Kidney epithelial cell (primary cell): Measurements from ENCODE around the gene SERPINB3. TPM values are rescaled to one million over a fixed set of nuclear protein-coding genes. Genes with fewer than 3 reads are reported as not detected.
"Not testable (repeated sequence)": the region's sequence is repeated elsewhere in the genome, so short reads cannot be mapped to it uniquely, and the experiment has no call there.

Experiments used
- DNase-seq: peaks from one replicate; pipeline ENCODE4 v3.0.0-alpha.2; 2010; ENCODE audit warnings: low read depth
- H3K27me3 ChIP-seq: 2 replicates; pipeline ENCODE4 v1.6.0; 2011; ENCODE audit warnings: low read length; ENCODE audit not compliant: control insufficient read depth, insufficient read depth
- H3K36me3 ChIP-seq: 2 replicates; pipeline ENCODE4 v1.5.1; 2011; ENCODE audit warnings: low read length; ENCODE audit not compliant: control insufficient read depth, insufficient read depth
- H3K4me3 ChIP-seq: 2 replicates; pipeline ENCODE4 v1.5.1; 2011; ENCODE audit warnings: low read depth, mild to moderate bottlenecking, control low read depth, low read length
- CTCF ChIP-seq: IDR thresholded peaks from 2 replicates; pipeline ENCODE4 v1.5.1; 2011; ENCODE audit warnings: mild to moderate bottlenecking, moderate library complexity, low read length, control low read depth, inconsistent platforms; ENCODE audit not compliant: insufficient read depth, poor library complexity, severe bottlenecking
- total RNA-seq: library from RNA; depleted of rRNA; stranded (reverse); fragments of >200 nt; gene quantifications from 2 replicates; pipeline ENCODE4 v1.2.3, GENCODE V29; 2015

Gene SERPINB3
- total RNA-seq, 1 donor from 2014 or later, result not detected

DNA sequence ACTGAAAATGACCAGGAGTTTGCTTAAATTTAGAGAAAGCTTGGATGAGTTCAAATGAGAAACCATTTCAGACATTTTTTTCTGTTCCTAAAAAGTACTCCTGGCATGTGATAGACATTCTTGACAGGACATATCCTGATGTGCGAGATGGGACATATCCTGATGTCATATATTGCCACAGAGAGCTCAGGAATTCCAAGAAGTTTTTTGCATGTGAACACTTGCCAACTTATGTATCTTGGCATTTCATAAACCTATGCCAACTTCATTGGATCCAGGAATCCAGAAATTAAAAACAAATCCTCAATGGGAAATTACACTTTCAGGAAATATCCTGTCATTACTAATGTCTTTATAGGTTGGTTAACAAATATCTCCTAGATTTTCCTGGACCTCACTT is 2.9 kb upstream of the SERPINB3 start:
- Histone ChIP-seq H3K27me3 (no peaks in the 10 kb centered on the region), H3K36me3 (no peaks in the 10 kb centered on the region), H3K4me3 (no peak overlapping the region)
- DNase-seq, result no peak
- TF ChIP-seq CTCF, result no peak

- H3K27me3 ChIP-seq, DNase-seq, H3K36me3 ChIP-seq, H3K4me3 ChIP-seq: not testable (repeated sequence)
Measured at GRCh38 chr18:63658920-63659319, 2.8 kb downstream of the SERPINB3 start.

DNA sequence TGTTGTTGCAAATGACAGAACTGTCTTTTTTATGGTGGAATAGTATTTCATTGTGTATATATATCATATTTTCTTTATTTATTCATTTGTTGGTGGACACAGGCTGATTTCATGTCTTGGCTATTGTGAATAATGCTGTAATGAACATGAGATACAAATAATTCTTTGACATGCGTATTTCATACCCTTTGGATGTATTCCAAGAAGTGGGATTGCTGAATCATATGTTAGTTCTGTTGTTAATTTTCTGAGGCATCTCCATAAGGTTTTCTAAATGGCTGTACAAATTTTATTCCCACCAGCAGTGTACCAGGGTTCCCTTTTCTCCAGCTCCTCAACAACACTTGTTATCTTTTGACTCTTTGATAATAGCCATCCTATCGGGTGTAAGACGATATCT is 11.4 kb downstream of the SERPINB3 start:
- not testable (repeated sequence) for H3K27me3 ChIP-seq, H3K36me3 ChIP-seq, DNase-seq, H3K4me3 ChIP-seq

DNA sequence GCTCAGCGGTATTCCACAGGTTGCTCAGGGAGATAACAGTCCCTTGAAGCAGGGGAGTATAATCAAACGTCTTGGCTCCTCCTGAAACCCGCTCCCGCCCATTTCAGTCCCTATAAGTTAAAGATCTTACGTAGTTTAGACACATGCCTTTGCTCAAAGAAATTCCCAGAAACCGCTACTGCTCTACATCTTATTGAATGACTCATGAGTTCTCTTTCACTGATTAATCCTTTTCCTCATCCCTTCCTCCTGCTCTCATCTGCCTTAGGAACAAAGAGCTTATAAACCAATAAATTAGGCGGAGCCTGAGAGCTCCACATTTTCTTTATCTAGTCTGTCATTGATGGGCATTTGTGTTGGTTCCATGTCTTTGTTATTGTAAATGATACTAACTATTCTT is 13.5 kb downstream of the SERPINB3 start:
- H3K4me3 ChIP-seq, result no peak overlapping the region
- no peak for TF ChIP-seq CTCF
- DNase-seq, result no peak
- no peaks in the 10 kb centered on the region for H3K36me3 ChIP-seq
- no peaks in the 10 kb centered on the region for H3K27me3 ChIP-seq

- no peaks in the 10 kb centered on the region for H3K36me3 ChIP-seq
- no peak for DNase-seq
- H3K27me3 ChIP-seq, result no peaks in the 10 kb centered on the region
Measured at GRCh38 chr18:63646936-63647335, 14.8 kb downstream of the SERPINB3 start.

GRCh38 chr18:63644694-63645093 is 17.0 kb downstream of the SERPINB3 start:
- not testable (repeated sequence) for H3K27me3 ChIP-seq, H3K36me3 ChIP-seq, H3K4me3 ChIP-seq, DNase-seq

More at GRCh38 chr18:63646936-63647335, 14.8 kb downstream of the SERPINB3 start:
- H3K4me3 ChIP-seq, result no peak overlapping the region
- no peak for TF ChIP-seq CTCF

DNA sequence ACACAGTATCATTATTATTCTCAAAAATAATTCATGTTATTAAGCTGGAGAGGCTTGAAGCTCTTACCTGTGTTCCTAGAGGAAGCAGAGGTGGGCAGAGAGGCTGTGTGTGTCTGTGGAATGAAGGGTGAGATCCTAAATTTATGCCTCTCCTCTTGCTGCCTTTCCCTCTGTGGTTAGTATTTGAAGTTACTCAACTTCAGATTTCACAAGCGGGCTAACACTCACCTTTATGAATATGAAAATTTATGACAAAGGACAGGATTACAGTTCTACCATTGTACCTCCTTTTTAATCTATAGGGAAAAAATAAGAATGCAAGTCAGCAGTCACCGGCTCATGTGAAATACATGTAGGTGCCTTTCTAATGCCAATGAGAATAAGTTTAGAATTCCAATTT is 17.6 kb downstream of the SERPINB3 start, which contains the start of gene SERPINB4:
TSS of gene SERPINB4 (minus strand) at position 115 of the 400 bp plus-strand sequence. CDS start 679 bp downstream, outside the sequence.
- DNase-seq, H3K27me3 ChIP-seq, H3K4me3 ChIP-seq, H3K36me3 ChIP-seq: not testable (repeated sequence)

DNA sequence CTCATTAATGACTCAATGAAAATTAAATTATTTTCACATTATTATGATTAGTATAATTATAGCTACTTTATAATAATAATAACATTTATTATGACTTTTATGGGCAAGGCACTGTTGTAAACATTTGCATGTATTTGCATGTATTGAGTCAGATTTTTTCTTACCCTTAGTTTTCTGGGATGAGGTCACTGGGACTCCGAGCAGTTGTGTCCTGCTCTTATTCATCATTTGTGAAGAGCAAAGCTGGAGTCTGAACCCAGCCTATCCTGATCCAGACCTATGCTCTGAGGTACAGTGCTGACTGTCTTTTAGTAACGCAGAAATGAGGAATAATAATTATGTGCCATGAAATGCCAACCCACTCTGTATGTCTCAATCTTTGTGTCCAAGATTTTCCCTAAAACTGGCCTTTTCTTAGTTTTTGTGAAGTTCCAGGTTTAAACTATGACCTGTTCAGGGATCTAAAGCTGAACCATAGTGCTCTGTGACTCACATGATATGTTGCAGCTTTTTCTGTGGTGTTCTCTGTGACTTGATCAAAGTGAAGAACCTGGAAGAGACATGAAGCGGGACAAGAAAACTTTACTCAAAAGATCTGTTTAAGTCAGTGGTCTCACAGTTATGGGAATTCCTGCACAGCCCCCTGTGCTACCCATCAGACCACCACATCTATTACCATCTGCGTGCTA is 18.9 kb downstream of the SERPINB3 start:
- H3K36me3 ChIP-seq, H3K27me3 ChIP-seq, H3K4me3 ChIP-seq, DNase-seq: not testable (repeated sequence)

- not testable (repeated sequence) for H3K4me3 ChIP-seq, H3K36me3 ChIP-seq, H3K27me3 ChIP-seq, DNase-seq
Measured at GRCh38 chr18:63641157-63641680, 20.5 kb downstream of the SERPINB3 start.
